Stimulated activated naive CD8-positive, alpha-beta T cell treated with anti-CD3 and anti-CD28 coated beads, Interleukin-15, Interleukin-2, amounts not matched to agents 100 U/mL and 50 U/mL, for 24 hours (primary cell): ENCODE results near the gene DNAJC5.
"Not testable (repeated sequence)": the region's sequence is repeated elsewhere in the genome, so short reads cannot be mapped to it uniquely, and the experiment has no call there.

Experiments
- ATAC-seq: fragments of 150-1000 bp; cut with Tn5 transposase; one replicate; pipeline ENCODE4 v1.10.0; 2021
- DNase-seq: peaks from one replicate; pipeline ENCODE4 v3.0.0; 2021

Gene DNAJC5

DNA sequence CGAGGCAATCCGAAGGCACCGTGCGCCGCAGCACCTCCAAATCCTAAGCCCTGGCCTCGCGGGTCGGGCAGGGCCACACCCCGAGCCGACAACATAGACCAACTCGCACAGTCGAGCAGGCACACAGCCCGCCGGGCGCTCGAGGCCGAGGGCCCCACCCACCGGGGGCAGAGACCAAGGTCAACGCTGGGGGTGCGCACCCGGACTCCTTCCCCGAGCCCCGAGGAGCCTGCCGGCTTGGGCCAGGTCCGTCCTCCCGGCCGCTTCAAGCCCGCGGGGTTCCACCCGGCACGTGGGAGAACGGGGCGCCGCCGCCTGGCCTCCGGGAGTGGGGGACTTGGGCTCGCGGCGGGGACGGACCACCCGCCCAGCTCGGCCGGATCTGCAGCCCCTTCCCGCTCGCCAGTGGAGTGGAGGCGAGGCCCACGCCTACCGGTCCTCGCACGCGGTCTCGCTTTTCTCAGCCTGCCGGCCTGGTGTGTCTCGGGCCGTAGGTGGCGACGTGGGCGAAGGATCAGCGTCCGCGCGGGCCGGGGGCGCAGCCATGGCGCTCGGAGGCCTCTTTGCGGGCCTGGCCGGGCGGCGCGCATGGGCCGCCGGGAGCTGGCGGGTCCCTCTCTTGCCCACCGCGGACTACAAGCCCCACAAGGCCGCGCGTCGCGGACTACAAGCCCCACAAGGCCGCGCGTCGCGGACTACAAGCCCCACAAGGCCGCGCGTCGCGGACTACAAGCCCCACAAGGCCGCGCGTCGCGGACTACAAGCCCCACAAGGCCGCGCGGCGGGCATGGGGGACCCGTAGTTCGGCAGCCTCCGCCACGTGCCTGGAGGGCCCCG lies 61.1 kb downstream of the DNAJC5 start, which contains the start of gene UCKL1:
Gene UCKL1, minus strand, starts transcription at position 590 of the 837 bp plus-strand sequence. Its CDS starts 44 bp downstream, at position 546.
- DNase-seq (peak; percentile 90), ATAC-seq (peak; percentile 83)

DNA sequence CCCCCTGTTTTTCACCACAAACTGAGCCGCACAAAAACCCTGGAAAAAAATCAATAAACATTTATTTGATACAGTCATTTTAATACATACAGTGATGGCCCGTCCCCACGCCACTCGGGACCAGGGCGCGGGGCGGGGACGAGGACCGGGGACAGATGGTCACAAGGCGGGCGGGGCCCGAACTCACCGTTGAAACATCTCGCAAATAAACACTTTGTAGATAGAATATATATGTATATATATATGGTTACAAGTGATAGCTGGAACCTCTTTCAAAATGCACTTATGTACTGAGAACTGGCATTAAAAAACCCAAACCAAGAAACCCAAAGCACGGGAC lies 61.7 kb downstream of the DNAJC5 start:
- ATAC-seq (peak; percentile 1), DNase-seq (no peak)

DNA sequence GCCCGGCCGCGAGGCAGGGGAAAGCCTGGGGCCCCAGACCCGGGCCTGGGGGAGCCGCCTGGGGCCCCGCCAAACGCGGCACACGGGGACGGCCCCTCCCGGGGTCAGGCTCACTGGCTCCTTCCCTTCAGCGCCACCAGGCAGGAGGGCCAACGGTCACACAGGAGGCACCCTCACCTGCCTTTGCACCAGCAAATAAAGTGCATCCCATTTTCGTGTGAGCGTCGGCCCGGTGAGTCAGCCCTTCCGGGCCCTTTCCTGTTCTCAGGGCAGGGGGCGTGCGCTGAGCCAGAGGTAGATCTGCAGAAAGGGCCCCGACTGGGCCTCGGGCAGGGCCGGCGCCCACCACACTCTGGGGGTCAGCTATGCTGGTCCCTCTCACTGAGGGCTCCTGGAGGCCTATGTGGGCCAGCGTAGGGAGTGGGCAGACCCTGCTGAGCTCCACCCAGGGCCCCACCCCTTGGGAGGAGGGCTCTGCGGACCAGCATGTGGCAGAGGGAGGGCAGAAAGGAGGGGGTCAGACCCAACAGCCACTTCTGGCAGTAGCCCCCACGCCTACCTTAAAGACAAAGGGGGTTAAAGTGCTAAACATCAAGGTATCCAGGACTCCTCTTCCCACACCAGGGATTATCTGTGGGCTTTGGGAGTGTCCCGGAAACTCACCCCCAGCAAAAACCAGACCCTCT lies 62.2 kb downstream of the DNAJC5 start:
- ATAC-seq (peak; percentile 55), DNase-seq (peak; percentile 75)

DNA sequence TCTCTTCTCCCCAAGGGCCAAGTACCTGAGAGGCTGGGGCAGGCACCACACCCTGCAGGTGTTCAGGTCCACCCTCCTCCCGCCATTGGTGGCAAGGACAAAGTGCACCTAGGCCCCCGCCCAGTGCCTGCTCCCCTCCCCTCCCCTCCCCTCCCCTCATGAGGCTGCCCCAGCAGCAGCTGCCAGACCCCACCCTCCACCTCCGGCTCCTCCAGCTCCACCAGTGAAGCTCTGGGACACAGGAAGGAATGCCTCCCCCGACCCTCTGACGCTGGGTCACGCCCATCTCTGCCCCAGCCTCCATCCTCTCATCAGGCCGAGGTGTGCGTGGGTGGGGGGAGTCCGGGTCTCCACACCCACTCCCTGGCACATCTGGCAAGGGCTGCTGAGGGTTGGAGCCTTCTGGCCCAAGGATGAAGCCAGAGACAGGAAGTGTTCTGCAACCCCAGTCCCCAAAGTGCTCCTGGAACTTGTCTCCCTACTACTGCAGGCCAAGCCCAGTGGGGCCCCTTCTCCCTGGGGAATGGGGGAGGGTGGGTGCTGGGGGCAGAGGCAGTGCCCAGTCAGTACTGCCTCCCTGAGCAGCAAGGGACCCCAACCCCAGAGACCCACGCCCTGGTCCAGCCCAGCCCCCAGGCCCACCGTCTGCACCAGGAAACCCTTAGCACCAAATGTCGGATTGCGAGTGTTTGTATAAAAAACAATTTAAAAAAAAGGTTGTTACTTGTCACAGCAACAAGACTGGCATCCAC lies 62.9 kb downstream of the DNAJC5 start:
- DNase-seq: peak; percentile 62
- no peak for ATAC-seq

- DNase-seq (no peak), ATAC-seq (no peak)
Observed at GRCh38 chr20:63958471-63958870, 63.5 kb downstream of the DNAJC5 start.

DNA sequence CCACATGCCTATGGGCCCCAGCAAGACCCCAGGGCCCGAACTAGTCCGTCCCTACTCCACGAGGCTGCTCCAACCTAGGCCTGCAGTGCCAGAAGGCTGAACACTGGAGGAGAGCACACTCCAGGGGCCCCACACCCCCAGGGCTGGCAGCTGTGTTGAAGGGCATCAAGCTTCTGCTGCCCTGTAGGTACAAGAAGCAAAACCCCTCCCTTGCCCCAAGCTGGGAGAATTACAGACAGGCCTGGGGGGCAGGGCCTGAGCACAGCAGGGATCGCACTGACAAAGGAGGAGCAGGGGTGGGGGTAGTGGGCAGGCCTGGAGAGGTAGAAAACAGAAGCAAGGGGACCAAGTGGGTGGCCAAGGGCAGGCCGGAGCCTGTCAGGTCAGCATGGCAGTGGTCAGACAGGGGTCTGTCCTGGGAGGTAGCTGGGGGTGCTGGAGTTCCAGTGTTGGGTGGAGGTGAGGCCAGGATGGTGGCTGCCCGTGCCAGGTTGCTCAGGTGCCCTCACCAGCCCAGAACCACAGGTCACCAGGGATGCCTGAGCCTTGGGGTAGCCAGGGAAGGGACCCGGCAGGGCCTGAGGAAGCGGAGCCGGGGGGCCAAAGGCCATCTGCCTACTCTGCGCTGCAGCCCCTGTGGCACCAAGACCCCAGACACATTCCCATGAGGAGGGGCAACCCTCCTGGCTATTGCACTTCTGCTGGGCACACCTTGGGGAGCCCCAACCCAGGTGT lies 64.2 kb downstream of the DNAJC5 start:
- ATAC-seq (no peak), DNase-seq (no peak)

GRCh38 chr20:63959699-63960075 lies 64.8 kb downstream of the DNAJC5 start:
- DNase-seq (no peak), ATAC-seq (no peak)

DNA sequence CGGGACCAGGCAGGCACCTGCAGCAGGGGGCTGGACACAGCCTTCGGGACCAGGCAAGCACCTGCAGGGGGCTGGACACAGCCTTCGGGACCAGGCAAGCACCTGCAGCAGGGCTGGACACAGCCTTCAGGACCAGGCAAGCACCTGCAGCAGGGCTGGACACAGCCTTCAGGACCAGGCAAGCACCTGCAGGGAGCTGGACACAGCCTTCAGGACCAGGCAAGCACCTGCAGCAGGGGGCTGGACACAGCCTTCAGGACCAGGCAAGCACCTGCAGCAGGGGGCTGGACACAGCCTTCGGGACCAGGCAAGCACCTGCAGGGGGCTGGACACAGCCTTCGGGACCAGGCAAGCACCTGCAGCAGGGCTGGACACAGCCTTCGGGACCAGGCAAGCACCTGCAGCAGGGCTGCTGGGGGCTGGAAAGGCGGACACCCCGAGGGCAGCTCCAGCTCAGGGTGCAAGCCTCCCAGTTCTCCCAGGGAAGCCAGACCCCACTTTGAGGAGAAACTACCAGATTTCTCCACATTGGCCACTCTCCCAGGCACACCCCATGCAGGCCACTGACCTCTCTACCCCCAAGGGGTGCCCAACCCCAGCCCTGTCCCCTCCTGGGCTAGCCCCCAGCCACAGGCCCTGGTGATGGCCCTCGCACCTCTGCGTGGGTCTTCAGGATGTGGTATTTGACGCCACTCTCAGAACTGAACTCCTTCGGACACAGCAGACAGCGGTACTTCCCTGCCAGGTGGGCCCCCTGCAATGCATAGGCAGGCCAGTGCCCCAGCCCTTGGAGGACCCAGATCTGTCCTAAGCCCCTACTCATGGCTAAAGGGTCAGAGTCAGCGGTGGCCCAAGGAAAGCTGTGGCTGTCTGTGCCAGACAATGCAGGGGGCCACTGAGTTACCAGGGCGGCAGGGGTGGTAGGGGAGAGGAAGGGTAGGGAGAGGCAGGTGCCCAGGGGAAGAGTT lies 66.0 kb downstream of the DNAJC5 start:
- not testable (repeated sequence) for DNase-seq, ATAC-seq

- DNase-seq (no peak), ATAC-seq (no peak)
Observed at GRCh38 chr20:63961664-63962425, 66.9 kb downstream of the DNAJC5 start.

- ATAC-seq: no peak
- no peak for DNase-seq
Observed at GRCh38 chr20:63962426-63963347, 67.8 kb downstream of the DNAJC5 start.

DNA sequence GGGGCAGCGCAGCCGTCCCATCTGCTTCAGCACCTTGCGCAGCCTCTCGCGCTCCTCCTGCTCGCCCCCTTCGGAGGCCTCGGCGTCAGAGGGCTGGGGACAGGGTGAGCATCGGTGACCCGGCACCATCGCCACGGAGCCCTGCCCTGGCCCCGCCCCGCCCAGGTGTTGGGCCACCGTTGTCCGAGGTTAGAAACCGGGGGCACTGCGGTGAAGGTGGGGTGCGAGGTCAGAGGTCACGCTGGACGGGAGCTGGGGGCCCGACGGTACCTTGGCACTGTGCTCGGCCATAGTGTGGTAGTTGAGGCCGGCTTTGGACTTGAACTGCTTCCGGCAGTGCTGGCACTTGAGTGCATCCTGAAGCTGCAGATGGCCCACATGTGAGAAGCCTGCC lies 68.4 kb downstream of the DNAJC5 start:
- no peak for ATAC-seq
- no peak for DNase-seq

GRCh38 chr20:63963784-63964301 lies 68.9 kb downstream of the DNAJC5 start:
- ATAC-seq (no peak), DNase-seq (no peak)

DNA sequence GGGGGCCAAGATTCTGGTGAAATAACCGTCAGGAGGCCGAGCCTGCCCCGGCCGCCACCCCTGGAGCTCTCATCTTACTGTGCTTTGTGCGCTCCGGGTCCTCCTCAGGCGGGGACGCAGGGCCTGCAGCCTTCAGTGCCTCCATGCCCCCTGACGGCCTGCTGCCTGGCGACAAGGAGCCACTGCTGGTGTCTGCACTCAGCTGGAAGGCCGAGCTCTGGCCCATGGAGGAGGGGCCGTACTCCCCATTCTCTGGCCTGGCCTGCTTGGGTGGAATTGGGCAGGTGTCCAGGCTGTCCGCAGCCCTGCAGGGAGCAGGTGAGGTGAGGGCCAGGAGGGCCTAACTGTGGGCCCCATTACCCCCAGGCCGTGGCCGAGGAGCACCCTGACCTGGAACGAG lies 69.5 kb downstream of the DNAJC5 start:
- no peak for DNase-seq
- no peak for ATAC-seq

DNA sequence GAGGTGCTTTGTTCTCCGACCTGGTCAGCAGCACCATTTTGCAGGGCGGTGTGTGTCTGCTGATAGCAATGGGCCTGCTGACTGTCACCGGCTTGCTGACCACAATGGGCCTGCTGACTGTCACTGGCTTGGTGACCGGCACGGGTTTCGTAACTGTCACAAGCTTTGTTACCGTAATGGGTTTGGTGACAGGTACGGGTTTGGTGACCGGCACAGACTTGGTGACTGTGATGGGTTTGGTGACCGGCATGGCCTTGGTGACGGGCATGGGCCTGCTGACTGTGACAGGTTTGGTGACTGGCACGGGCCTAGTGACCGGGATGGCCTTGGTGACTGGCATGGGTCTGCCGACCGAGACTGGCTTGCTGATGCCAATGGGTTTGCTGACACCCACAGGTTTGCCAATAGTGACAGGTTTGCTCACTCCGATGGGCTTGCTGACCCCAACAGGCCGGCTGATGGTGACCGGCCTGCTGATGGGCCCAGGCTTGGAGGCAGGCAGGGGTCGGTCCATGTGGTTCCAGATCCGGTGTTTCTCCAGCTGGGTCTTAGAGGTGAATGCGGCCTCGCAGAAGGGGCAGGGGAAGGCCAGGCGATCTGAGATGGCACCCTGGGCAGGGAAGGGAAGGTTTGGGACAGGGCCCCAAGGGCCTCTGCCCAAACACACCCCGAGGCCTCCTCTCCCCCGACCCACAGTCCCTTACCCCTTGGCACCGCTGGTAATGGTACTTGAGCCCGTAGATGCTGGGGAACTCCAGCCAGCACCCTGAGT lies 71.4 kb downstream of the DNAJC5 start:
- DNase-seq: peak; percentile 2
- no peak for ATAC-seq

DNA sequence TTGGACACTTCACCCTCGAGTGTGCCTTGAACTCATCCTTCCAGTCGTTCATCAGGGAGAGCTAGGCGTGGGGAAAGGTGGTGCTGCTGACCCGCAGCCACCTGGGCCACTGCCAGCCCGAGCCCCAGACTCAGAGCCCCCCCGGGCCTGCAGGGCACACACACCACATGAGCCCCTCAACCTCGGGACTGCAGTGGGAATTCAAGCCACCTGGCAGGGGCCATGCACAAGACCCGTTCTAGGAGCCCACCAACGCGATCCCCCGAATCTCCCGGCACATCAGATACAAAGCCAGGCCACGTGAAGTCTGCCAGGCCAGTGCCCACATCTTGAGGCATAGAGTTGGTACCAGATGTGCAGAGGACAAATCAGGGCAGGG lies 72.0 kb downstream of the DNAJC5 start:
- DNase-seq: no peak
- no peak for ATAC-seq

DNA sequence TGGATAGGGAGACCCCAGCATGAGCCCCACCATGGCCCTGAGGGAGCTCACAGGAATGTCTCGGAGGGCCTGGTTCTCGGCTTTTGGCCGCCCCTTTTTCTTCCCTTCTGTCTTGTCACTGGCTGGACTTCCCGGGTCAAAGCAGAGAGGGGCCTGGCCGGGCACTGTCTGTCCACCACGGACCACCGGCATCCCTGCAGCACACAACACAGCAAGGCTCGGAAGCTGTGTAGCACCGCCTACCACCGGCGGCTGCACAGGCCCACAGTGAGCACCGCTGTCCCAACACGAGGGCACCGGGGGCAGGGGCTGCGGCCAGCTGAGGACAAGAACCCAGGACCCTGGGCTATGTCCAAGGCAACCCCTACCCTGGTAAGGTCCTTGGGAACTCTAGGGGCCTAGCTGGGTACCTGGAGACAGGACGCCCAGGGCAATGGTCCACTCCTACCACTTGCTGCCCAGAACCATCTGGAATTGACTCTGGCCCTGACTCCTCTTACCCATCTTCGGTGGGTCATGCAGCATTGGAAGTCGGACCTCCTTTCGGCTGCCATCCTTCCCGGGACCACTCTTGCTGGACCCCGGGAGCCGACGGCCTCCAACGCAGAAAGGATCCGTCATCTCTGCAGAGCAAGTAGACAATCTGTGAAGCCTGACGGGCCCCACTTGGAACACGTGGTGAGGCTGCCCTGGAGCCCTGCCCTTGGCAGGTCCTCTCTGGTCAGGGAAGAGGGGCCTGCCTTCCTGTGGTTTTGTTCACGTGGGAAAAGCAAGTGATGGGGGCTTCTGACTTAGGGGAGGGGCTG lies 72.6 kb downstream of the DNAJC5 start:
- DNase-seq: peak; percentile 2
- no peak for ATAC-seq
